ENCODE results near the gene ANKRD16. TPM values are rescaled to one million over a fixed set of nuclear protein-coding genes. Genes with fewer than 3 reads are reported as not detected.

Gene ANKRD16
- total RNA-seq, 1 donor from 2014 or later: 4.9 TPM

GRCh38 chr10:5830629-5831445, 58.9 kb downstream of the ANKRD16 start:
- Histone ChIP-seq H3K27me3 (ENCODE audit: insufficient read depth, low read length) (no peaks in the 10 kb centered on the region), H3K27ac (ENCODE audit: low read depth, low read length) (no peak overlapping the region), H4K20me1 (ENCODE audit: insufficient read depth, low read length) (no peaks in the 10 kb centered on the region), H3K9me3 (ENCODE audit: insufficient read depth, low read depth, low read length) (no peaks in the 10 kb centered on the region), H3K4me2 (ENCODE audit: low read length) (no peak overlapping the region), H3K4me1 (ENCODE audit: insufficient read depth, low read length) (no peaks in the 10 kb centered on the region), H3K4me3 (ENCODE audit: insufficient read depth, low read depth, low read length) (no peak overlapping the region), H3K79me2 (ENCODE audit: insufficient read depth, low read length) (no peaks in the 10 kb centered on the region), H3K9ac (ENCODE audit: low read length) (no peak overlapping the region), H2AFZ (ENCODE audit: low read depth, low read length) (no peak overlapping the region), H3K36me3 (ENCODE audit: insufficient read depth, low read length) (no peaks in the 10 kb centered on the region)
- no peaks in the 10 kb centered on the region for H3K9me3 Mint-ChIP-seq (ENCODE audit: unreplicated experiment)
- no peak overlapping the region for H3K27ac Mint-ChIP-seq (ENCODE audit: unreplicated experiment)
- TF ChIP-seq, protein P1, sequence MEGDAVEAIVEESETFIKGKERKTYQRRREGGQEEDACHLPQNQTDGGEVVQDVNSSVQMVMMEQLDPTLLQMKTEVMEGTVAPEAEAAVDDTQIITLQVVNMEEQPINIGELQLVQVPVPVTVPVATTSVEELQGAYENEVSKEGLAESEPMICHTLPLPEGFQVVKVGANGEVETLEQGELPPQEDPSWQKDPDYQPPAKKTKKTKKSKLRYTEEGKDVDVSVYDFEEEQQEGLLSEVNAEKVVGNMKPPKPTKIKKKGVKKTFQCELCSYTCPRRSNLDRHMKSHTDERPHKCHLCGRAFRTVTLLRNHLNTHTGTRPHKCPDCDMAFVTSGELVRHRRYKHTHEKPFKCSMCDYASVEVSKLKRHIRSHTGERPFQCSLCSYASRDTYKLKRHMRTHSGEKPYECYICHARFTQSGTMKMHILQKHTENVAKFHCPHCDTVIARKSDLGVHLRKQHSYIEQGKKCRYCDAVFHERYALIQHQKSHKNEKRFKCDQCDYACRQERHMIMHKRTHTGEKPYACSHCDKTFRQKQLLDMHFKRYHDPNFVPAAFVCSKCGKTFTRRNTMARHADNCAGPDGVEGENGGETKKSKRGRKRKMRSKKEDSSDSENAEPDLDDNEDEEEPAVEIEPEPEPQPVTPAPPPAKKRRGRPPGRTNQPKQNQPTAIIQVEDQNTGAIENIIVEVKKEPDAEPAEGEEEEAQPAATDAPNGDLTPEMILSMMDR (IDR thresholded peaks at IDR 0.05; ENCODE audit: insufficient read depth, low read depth, low read length): no peak
- TF ChIP-seq EZH2 (IDR thresholded peaks at IDR 0.05; ENCODE audit: insufficient read depth, low read length): no peak
- no peak overlapping the region for H3K4me3 Mint-ChIP-seq (ENCODE audit: unreplicated experiment)
- DNase-seq (ENCODE audit: low read depth) (no peak), FAIRE-seq (no peak)
- peaks cover 20% of the 10 kb centered on the region for H3K27me3 Mint-ChIP-seq (ENCODE audit: low read depth, unreplicated experiment)
- H3K4me1 Mint-ChIP-seq (ENCODE audit: low read depth, unreplicated experiment): no peaks in the 10 kb centered on the region
- H3K36me3 Mint-ChIP-seq (ENCODE audit: low read depth, unreplicated experiment): no peaks in the 10 kb centered on the region

DNA sequence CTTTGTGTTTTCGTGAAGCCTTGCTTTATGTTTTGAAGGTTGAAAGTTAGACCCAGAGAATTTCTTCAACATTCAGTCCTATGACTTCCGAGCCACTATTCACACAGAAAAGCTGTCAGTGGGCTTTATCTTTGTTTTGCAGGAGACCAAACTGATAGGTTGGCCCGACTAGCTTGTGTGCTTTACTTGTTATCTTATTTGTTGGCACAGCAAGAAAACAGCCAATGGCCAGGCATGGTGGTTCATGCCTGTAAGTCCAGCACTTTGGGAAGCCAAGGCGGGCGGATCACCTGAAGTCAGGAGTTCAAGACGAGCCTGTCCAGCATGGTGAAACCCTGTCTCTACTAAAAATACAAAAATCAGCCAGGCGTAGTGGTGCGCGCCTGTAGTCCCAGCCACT, 60.4 kb downstream of the ANKRD16 start:
- no peak overlapping the region for H3K9ac ChIP-seq (ENCODE audit: low read length)
- no peak overlapping the region for H3K27ac ChIP-seq (ENCODE audit: low read depth, low read length)
- H3K36me3 ChIP-seq (ENCODE audit: insufficient read depth, low read length): no peaks in the 10 kb centered on the region
- no peaks in the 10 kb centered on the region for H3K9me3 ChIP-seq (ENCODE audit: insufficient read depth, low read depth, low read length)
- Mint-ChIP-seq H3K36me3 (ENCODE audit: low read depth, unreplicated experiment) (no peaks in the 10 kb centered on the region), H3K9me3 (ENCODE audit: unreplicated experiment) (no peaks in the 10 kb centered on the region), H3K4me3 (ENCODE audit: unreplicated experiment) (no peak overlapping the region), H3K4me1 (ENCODE audit: low read depth, unreplicated experiment) (no peaks in the 10 kb centered on the region), H3K27me3 (ENCODE audit: low read depth, unreplicated experiment) (peaks cover 17% of the 10 kb centered on the region), H3K27ac (ENCODE audit: unreplicated experiment) (no peak overlapping the region)
- H3K4me3 ChIP-seq (ENCODE audit: insufficient read depth, low read depth, low read length): no peak overlapping the region
- H3K79me2 ChIP-seq (ENCODE audit: insufficient read depth, low read length): no peaks in the 10 kb centered on the region
- TF ChIP-seq, protein P1 (IDR thresholded peaks at IDR 0.05; ENCODE audit: insufficient read depth, low read depth, low read length): no peak
- TF ChIP-seq EZH2 (IDR thresholded peaks at IDR 0.05; ENCODE audit: insufficient read depth, low read length): no peak
- no peak for DNase-seq (ENCODE audit: low read depth)
- H3K4me1 ChIP-seq (ENCODE audit: insufficient read depth, low read length): no peaks in the 10 kb centered on the region
- H3K27me3 ChIP-seq (ENCODE audit: insufficient read depth, low read length): no peaks in the 10 kb centered on the region
- no peaks in the 10 kb centered on the region for H4K20me1 ChIP-seq (ENCODE audit: insufficient read depth, low read length)
- H2AFZ ChIP-seq (ENCODE audit: low read depth, low read length): no peak overlapping the region
- FAIRE-seq: no peak
- H3K4me2 ChIP-seq (ENCODE audit: low read length): no peak overlapping the region

GRCh38 chr10:5828725-5829124, 61.0 kb downstream of the ANKRD16 start:
- Mint-ChIP-seq H3K9me3 (ENCODE audit: unreplicated experiment) (no peaks in the 10 kb centered on the region), H3K27me3 (ENCODE audit: low read depth, unreplicated experiment) (peaks cover 17% of the 10 kb centered on the region), H3K4me3 (ENCODE audit: unreplicated experiment) (no peak overlapping the region), H3K27ac (ENCODE audit: unreplicated experiment) (no peak overlapping the region), H3K4me1 (ENCODE audit: low read depth, unreplicated experiment) (no peaks in the 10 kb centered on the region), H3K36me3 (ENCODE audit: low read depth, unreplicated experiment) (no peaks in the 10 kb centered on the region)
- no peak overlapping the region for H3K4me3 ChIP-seq (ENCODE audit: insufficient read depth, low read depth, low read length)
- no peak overlapping the region for H3K27ac ChIP-seq (ENCODE audit: low read depth, low read length)
- no peaks in the 10 kb centered on the region for H3K4me1 ChIP-seq (ENCODE audit: insufficient read depth, low read length)
- no peaks in the 10 kb centered on the region for H3K36me3 ChIP-seq (ENCODE audit: insufficient read depth, low read length)
- no peak for TF ChIP-seq EZH2 (IDR thresholded peaks at IDR 0.05; ENCODE audit: insufficient read depth, low read length)
- TF ChIP-seq, protein P1 (IDR thresholded peaks at IDR 0.05; ENCODE audit: insufficient read depth, low read depth, low read length): no peak
- DNase-seq (ENCODE audit: low read depth): no peak
- no peak overlapping the region for H3K9ac ChIP-seq (ENCODE audit: low read length)
- H2AFZ ChIP-seq (ENCODE audit: low read depth, low read length): no peak overlapping the region
- H3K4me2 ChIP-seq (ENCODE audit: low read length): no peak overlapping the region
- H3K9me3 ChIP-seq (ENCODE audit: insufficient read depth, low read depth, low read length): no peaks in the 10 kb centered on the region
- H4K20me1 ChIP-seq (ENCODE audit: insufficient read depth, low read length): no peaks in the 10 kb centered on the region
- H3K27me3 ChIP-seq (ENCODE audit: insufficient read depth, low read length): no peaks in the 10 kb centered on the region
- no peaks in the 10 kb centered on the region for H3K79me2 ChIP-seq (ENCODE audit: insufficient read depth, low read length)
- no peak for FAIRE-seq

Measured in astrocyte (in vitro differentiated cells and primary cell).